HG02588 (cell line): ENCODE data around the gene COBLL1.

ENCODE experiments used
- ATAC-seq: cut with Tn5 transposase; IDR thresholded peaks from one replicate; pipeline ENCODE4 v1.9.1; 2021; ENCODE audit warnings: mild to moderate bottlenecking, moderate library complexity; ENCODE audit not compliant: unreplicated experiment

Gene COBLL1

GRCh38 chr2:164691346-164691887, 150.2 kb downstream of the COBLL1 start:
- ATAC-seq, result no peak

GRCh38 chr2:164690361-164690760, 151.3 kb downstream of the COBLL1 start:
- ATAC-seq, result no peak

GRCh38 chr2:164688896-164689419, 152.7 kb downstream of the COBLL1 start:
- ATAC-seq, result no peak

GRCh38 chr2:164681009-164681408, 160.6 kb downstream of the COBLL1 start:
- ATAC-seq, result no peak

- no peak for ATAC-seq
Measured at GRCh38 chr2:164678631-164679149, 162.9 kb downstream of the COBLL1 start.

GRCh38 chr2:164677733-164678132, 163.9 kb downstream of the COBLL1 start:
- no peak for ATAC-seq

GRCh38 chr2:164677271-164677670, 164.4 kb downstream of the COBLL1 start:
- no peak for ATAC-seq

GRCh38 chr2:164675687-164676086, 165.9 kb downstream of the COBLL1 start:
- ATAC-seq, result no peak

- ATAC-seq, result no peak
Measured at GRCh38 chr2:164675027-164675426, 166.6 kb downstream of the COBLL1 start.

- ATAC-seq, result no peak
Measured at GRCh38 chr2:164671664-164672396, 169.8 kb downstream of the COBLL1 start.

- ATAC-seq, result no peak
Measured at GRCh38 chr2:164669291-164669690, 172.3 kb downstream of the COBLL1 start.

GRCh38 chr2:164667566-164667965, 174.1 kb downstream of the COBLL1 start:
- no peak for ATAC-seq

GRCh38 chr2:164664070-164664469, 177.6 kb downstream of the COBLL1 start:
- no peak for ATAC-seq

- no peak for ATAC-seq
Measured at GRCh38 chr2:164662868-164663631, 178.6 kb downstream of the COBLL1 start.

GRCh38 chr2:164662066-164662465, 179.6 kb downstream of the COBLL1 start:
- ATAC-seq, result no peak

GRCh38 chr2:164661349-164661748, 180.3 kb downstream of the COBLL1 start:
- ATAC-seq, result no peak

GRCh38 chr2:164657129-164657528, 184.5 kb downstream of the COBLL1 start:
- ATAC-seq, result no peak

GRCh38 chr2:164655750-164656149, 185.9 kb downstream of the COBLL1 start:
- no peak for ATAC-seq

- no peak for ATAC-seq
Measured at GRCh38 chr2:164655336-164655735, 186.3 kb downstream of the COBLL1 start.

GRCh38 chr2:164651361-164651760, 190.3 kb downstream of the COBLL1 start:
- ATAC-seq, result no peak

- no peak for ATAC-seq
Measured at GRCh38 chr2:164644036-164644700, 197.5 kb downstream of the COBLL1 start.
